Measurements from ENCODE around the gene CNTN6.

- no peak for TF ChIP-seq CTCF (IDR thresholded peaks at IDR 0.05)
- TF ChIP-seq ESRRA (IDR thresholded peaks at IDR 0.05; ENCODE audit: borderline replicate concordance, low read length) = no peak
- no peak for TF ChIP-seq POLR2A (IDR thresholded peaks at IDR 0.05; ENCODE audit: low read length)
- no peak for TF ChIP-seq MAX (IDR thresholded peaks at IDR 0.05)
- TF ChIP-seq POLR2AphosphoS2 (conservative IDR thresholded peaks at IDR 0.05; ENCODE audit: low read length) = no peak
- no peak for TF ChIP-seq RFX5 (IDR thresholded peaks at IDR 0.05)
- no peak for TF ChIP-seq MAFK (IDR thresholded peaks at IDR 0.05; ENCODE audit: partially characterized antibody)
Measured at GRCh38 chr3:1228289-1228688, 135.5 kb downstream of the CNTN6 start.
